Heart left ventricle (tissue), 13 donors: ENCODE data around the gene SPOPL.

Experiments
- POLR2A ChIP-seq, 2 donors: fragments of 450-650 bp; IDR thresholded peaks; one replicate each; pipeline ENCODE4 v1.6.1; 2017; ENCODE audit warnings: antibody characterized with exemption in 2 of 2, mild to moderate bottlenecking in 2 of 2, moderate library complexity in 2 of 2
- TF ChIP-seq, protein P1 (sequence below), 12 donors: fragments of 200-600 bp; sonication (generic) in 4 of 12; IDR thresholded peaks; one replicate each; pipeline versions ENCODE4 v1.5.0 to v1.8.0; 2018 to 2022; ENCODE audit warnings: antibody characterized with exemption in 12 of 12, mild to moderate bottlenecking in 5 of 12
- donor health status: ischemic (EF 13 %, LVEDD 7.1; RV severe dilation, severe dysfunction).
- donor health status: DM: no; HTN: yes; CAD: no.
- donor health status: DM: no; HTN: no; CAD: no.
- donor health status: ischemic (EF 25% LVEDD 6.9; RV normal size, moderate dysfunction).
- donor health status: ischemic (EF 25% LVEDD 5.7; RV mildly dilated, moderate dysfunction).
- donor health status: ischemic (EF 35%, LVEDD 5.7; RV mildly dilated, moderate dysfunction).
- donor health status: nonischemic (EF 11% LVEDD 7.7; RV severe dilation, severe dysfunction).
- donor health status: DM: yes; HTN: yes; CAD: no.
- donor health status: PGD.
- donor health status: ischemic (EF 29% LVEDD 5.4; RV normal size, mild dysfunction).
- donor health status: nonischemic (EF 23%, LVEDD 6.1; RV moderate dilation, normal function).

DNA sequence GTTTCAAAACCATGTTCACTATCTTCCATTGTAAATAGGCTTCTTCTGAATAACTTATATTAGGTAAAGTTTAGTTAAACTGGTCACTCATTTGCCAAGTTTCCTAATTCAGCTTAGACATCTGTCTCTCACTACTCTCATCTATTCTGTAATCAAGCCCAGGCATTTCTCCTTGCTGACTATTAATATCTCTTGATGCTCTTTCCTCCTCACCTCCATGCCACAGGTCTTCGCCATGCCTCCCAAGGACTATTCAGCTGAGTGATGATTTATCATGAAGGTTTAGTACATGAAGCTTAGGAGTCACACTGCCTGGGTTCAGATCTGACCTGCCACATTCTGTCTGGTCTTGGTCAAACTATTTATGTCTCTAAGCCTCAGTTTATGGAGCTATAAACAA lies 115.5 kb downstream of the SPOPL start:
- TF ChIP-seq, protein P1, sequence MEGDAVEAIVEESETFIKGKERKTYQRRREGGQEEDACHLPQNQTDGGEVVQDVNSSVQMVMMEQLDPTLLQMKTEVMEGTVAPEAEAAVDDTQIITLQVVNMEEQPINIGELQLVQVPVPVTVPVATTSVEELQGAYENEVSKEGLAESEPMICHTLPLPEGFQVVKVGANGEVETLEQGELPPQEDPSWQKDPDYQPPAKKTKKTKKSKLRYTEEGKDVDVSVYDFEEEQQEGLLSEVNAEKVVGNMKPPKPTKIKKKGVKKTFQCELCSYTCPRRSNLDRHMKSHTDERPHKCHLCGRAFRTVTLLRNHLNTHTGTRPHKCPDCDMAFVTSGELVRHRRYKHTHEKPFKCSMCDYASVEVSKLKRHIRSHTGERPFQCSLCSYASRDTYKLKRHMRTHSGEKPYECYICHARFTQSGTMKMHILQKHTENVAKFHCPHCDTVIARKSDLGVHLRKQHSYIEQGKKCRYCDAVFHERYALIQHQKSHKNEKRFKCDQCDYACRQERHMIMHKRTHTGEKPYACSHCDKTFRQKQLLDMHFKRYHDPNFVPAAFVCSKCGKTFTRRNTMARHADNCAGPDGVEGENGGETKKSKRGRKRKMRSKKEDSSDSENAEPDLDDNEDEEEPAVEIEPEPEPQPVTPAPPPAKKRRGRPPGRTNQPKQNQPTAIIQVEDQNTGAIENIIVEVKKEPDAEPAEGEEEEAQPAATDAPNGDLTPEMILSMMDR (IDR thresholded peaks at IDR 0.05) = no peak
- TF ChIP-seq POLR2A (IDR thresholded peaks at IDR 0.05) = no peak
